Activated CD4-positive, CD25-positive, alpha-beta regulatory T cell (primary cell): ENCODE data around the gene TNFRSF25.
A peak's percentile ranks its signal among the peaks of the same experiment; 100 is the strongest.

Source experiments
- DNase-seq, 4 experiments: peaks; one replicate each; lab custom pipeline; 2025; lab: John Stamatoyannopoulos, UW

TNFRSF25 gene, protein sequence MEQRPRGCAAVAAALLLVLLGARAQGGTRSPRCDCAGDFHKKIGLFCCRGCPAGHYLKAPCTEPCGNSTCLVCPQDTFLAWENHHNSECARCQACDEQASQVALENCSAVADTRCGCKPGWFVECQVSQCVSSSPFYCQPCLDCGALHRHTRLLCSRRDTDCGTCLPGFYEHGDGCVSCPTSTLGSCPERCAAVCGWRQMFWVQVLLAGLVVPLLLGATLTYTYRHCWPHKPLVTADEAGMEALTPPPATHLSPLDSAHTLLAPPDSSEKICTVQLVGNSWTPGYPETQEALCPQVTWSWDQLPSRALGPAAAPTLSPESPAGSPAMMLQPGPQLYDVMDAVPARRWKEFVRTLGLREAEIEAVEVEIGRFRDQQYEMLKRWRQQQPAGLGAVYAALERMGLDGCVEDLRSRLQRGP

DNA sequence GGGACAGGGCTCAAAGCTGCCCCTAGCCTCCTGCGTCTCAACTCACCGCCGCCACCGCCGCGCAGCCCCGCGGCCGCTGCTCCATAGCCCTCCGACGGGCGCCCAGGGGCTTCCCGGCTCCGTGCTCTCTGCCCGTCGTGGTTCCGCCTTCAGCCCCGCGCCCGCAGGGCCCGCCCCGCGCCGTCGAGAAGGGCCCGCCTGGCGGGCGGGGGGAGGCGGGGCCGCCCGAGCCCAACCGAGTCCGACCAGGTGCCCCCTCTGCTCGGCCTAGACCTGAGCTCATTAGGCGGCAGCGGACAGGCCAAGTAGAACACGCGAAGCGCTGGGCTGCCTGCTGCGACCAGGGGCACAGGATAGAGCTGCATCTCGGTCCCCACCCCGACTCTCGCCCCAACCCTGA, at the start of gene TNFRSF25:
TSS of gene TNFRSF25 (minus strand) at position 151 of the 400 bp plus-strand sequence. CDS start at position 85, 66 bp downstream.
- DNase-seq = peak; percentile 26 to 42 (median 34)

DNA sequence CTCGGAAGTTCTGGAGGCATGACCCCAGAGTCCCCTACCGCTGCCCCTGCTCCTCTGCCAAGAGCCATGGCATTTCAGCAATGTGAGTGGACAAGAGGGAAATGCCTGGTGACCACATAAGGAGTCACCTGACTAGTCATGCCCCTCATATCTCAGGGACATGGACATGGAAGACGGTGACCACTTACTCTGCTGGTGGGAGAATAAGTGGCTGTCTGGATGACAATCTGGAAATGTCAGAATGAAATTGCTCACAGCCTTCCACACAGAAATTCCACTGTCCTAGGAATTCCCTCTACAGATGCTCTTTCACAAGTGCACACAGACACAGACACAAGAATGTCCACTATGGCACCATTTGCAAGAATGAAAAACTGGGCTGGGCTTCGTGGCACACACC, 49.8 kb upstream of the TNFRSF25 start:
- no peak for DNase-seq

DNA sequence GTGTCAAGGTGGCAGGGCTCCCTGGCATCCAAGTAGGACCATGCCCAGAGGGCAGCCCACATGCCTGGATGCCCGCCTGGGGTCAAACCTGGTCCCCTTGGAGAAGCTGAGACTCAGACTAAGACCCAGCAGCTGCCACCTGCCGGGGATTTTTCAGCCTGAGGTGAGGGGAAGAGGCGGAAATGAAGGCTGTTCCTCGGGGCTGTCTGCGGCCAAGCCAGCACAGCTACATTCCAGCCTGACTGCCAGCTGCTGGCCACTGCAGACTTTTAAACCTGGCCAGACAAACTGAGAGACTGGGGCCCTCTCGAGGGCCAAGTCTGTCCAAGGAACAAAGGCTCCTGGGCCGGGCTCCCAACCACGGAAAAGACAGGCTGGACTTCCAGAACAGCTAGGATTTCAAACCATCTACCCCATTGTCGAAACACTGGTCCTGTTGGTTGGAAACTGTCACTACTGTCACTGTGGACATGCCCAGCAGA, 47.4 kb upstream of the TNFRSF25 start:
- DNase-seq = no peak

GRCh38 chr1:6512908-6513280, 46.9 kb upstream of the TNFRSF25 start:
- DNase-seq = no peak

- DNase-seq = no peak
These were observed 46.4 kb upstream of the TNFRSF25 start for GRCh38 chr1:6512245-6512907.

GRCh38 chr1:6511561-6512244, 45.7 kb upstream of the TNFRSF25 start:
- DNase-seq = no peak

DNA sequence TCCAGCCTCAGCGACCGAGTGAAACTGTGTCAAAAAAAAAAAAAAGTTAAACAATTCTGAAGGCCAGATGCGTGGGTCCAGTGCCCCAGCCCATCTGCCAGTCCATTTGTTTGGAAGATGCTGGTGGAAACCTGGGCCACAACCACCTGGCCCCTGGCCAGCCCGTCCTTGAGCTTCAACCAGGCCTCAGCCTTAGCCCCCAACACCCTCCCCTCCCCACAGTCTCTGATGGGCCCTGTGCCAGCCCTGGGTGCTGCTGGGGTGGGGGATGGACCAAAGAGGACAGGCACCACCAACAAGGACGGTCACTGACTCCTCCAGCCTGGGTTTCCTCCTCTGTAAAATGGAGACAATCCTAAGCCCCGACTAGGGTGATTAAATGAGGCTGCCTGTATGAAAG, 45.1 kb upstream of the TNFRSF25 start:
- no peak for DNase-seq

GRCh38 chr1:6510493-6510892, 44.5 kb upstream of the TNFRSF25 start:
- no peak for DNase-seq

GRCh38 chr1:6509919-6510291, 43.9 kb upstream of the TNFRSF25 start:
- no peak for DNase-seq

- no peak for DNase-seq
These were observed 43.4 kb upstream of the TNFRSF25 start for GRCh38 chr1:6509220-6509918.

DNA sequence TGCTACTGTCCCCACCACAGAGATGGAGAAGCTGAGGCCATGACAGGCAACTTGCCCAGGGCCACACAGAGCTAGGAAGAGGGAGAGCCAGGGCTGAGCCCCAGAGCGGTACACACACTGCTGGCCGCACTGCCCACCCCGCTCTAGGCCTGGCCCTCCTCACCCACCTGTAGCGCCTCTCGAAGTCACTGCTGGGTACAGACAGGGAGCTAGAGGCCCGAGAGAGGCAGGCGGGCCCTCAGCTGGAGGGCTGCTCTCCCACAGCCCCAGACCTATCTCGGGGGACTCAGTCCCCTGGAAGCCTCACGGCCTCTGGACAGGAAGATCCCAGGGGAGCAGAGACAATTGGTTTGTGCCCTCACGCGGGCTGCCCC, 42.8 kb upstream of the TNFRSF25 start:
- no peak for DNase-seq

DNA sequence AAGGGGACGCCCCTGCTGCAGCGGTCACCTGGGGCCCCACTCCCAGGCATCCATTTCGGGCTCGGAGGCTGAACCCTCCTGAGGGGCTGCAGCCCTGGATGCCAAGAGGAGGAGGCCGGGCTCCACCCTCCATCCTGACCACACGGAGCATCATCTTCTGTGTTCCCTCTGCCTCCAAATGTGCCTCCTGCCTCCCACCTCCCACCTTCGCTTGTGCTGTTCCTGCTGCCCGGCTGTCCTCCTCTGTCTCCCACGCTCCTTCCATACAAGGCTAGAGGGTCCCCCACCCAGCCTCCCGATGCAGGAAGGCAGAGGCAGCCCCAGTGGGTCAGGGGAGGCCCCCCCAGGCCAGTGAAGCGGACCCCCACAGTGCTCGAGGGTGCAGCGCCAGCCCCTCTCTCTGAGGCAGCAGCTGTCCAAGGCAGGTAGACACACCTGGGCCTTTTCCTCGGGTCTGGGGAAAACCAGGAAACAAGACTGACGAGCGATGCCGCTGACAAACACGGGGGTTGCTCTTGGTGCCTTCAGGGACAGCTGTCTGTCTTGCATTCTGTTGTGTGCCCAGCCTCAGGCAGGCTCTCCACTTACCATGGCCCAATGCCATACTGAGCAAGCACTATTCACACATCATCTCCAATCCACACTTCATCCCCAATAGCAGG, 42.3 kb upstream of the TNFRSF25 start:
- no peak for DNase-seq

GRCh38 chr1:6507461-6507911, 41.5 kb upstream of the TNFRSF25 start:
- DNase-seq = no peak

DNA sequence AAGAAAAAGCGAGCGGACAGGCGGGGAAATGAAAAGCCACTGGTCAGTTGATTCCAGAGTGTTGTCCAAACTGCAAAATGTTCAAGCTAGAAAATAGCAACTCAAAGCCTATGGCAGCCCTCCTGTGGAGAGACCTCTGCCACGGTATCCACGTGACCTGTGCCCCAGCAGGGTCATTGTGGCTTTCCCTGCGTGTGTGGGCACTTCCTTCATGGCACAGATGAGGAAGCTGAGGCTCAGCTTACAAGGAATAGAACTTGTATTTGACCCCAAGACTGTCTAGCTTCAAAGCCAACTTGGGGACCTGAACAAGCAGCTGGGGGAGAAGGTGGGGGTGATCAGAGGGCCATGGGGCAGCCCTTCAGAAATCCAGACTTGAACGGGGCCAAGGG, 41.1 kb upstream of the TNFRSF25 start:
- DNase-seq = no peak

DNA sequence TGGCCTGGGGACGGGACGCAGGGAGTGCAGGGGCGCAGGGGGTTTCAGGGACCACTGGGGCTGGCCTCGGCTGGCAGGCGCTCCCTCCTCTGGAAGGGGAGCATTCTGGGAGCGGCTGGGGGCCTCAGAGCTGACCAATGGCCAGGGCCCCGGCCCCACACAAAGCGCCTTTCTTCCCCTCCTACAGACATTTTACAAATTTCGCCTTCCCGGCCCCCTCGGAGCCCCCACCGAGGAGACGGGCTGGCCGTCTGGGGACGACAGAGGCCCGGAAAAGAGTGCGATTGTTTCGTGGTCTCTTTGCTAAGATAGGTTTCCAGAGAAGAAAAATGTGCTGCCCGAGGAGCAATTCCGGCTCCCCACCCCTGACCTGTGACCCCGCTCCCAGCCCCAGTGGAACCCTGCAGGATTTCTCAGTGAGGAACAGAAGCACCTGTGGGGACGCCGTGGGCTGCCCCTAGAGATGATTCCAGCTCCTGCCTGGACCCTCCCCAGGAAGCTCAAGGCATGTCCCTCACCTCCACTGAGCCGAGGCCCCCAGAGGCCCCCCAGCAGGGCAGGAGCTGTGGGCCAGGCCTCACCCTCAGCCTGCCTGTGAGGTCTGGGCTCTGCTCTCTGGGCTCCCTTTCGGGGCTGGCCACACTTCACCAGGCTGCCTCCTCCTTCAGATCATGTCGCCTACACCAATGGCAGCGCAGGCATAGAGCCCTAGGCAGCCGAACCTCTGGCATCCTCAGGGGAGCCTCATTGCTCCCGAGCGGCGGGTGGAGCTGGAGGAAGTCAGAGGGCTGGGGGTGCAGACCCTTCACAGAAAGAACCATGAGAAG, 40.5 kb upstream of the TNFRSF25 start:
- DNase-seq = no peak

DNA sequence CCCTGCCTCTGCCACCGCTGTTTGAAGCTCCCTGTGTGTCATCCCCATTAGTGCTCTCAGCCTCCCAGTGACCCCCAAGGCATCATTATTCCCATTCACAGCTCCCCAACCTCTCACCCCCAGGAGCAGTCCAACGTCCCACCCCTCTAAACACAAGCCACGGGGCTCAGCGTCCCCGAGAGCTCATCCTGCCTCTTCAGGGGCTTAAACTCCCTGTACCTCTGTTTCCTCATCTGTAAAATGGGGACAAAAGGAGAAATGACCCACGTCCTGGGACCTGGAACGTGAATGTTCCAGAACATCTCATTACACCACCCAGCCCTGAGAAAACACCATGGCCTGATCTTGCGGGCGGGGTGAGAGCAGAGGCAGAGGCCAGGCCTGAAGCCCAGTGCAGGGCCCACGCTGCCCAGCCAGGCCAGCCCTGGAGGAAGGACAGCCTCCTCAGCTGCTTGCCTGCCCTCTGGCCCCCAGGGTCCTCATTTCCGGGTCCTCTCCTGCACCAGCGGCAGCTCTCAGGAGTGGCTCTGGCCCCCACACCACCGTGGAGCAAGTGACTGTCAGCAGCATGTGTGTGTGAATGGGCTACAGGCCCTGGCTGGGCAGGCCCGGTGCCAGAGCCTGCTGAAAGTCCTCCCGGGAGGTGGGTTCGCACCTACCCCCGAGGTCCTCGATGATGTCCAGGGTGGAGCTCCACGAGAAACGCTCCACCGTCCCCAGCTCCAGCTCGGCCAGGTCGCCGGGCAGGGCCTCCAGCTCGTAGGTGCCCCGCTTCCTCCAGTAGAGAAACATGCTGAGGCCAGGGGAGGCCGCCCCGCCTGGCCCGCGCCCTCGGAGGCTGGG, 39.6 kb upstream of the TNFRSF25 start:
- DNase-seq = no peak

- no peak for DNase-seq
These were observed 38.9 kb upstream of the TNFRSF25 start for GRCh38 chr1:6504887-6505286.

DNA sequence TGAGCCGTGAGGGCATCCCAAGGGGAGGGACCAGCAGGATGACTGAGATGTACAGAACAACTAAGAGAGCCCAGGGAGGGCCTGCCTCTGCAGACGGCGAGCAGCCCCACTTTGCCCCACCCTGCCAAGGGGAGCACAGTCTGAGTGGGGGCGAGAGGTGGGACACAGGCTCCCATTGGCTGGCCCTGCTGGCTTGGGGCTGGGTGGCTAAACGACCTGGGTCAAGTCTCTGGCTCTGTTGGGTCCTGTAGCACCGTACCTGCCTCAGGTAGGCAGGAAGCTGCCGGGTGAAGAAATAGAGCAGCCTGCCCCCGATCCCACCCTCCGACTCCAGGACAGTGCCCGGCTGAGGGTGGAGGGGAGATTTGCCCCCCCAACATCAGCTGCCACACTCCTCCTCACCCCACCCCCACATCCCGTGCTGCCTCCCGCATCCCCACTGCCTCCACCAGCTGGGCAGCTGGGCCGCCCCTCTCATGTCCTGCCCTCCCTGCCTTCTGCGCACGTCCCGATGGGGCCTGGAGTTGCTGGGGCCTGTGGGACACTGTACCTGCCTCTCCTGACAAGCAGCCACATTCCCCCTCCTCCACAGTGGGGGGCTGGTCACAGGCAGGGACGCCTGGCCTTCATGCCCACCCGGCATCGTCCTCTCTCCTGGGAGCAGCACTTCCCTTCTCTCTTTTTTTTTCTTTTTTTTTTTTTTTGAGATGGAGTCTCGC, 38.1 kb upstream of the TNFRSF25 start:
- DNase-seq = no peak
